Endothelial cell of umbilical vein (primary cell): ENCODE results near the gene GPAT2.
"Not testable (repeated sequence)": the region's sequence is repeated elsewhere in the genome, so short reads cannot be mapped to it uniquely, and the experiment has no call there.

Experiments used
- CTCF ChIP-seq, 2 donors: IDR thresholded peaks; 1 replicate in 1 of 2; 2 replicates in 1 of 2; pipeline ENCODE4 v1.5.1; 2011; ENCODE audit warnings: low read length in 2 of 2, mild to moderate bottlenecking in 2 of 2, moderate library complexity in 2 of 2, control low read depth in 1 of 2, inconsistent platforms in 1 of 2, low read depth in 1 of 2; ENCODE audit not compliant: insufficient read depth in 1 of 2; ENCODE audit errors: extremely low read depth in 1 of 2
- EZH2 ChIP-seq: IDR thresholded peaks from 2 replicates; pipeline ENCODE4 v1.6.1; 2012; ENCODE audit warnings: borderline replicate concordance, low read depth, mild to moderate bottlenecking, moderate library complexity, low read length, inconsistent platforms; ENCODE audit not compliant: severe bottlenecking

- not testable (repeated sequence) for TF ChIP-seq CTCF (IDR thresholded peaks at IDR 0.05; ENCODE audit: extremely low read depth in 1 of 2, insufficient read depth in 1 of 2, low read depth in 1 of 2, low read length in 2 of 2); EZH2
Measured at GRCh38 chr2:95990884-95991283, 43.8 kb downstream of the GPAT2 start.
